ENCODE measurements around the gene KDM2A. TPM values are rescaled to one million over a fixed set of nuclear protein-coding genes. Genes with fewer than 3 reads are reported as not detected.
"Not testable (repeated sequence)": the region's sequence is repeated elsewhere in the genome, so short reads cannot be mapped to it uniquely, and the experiment has no call there.

The KDM2A gene
- polyA plus RNA-seq, 1 donor, result 58.5 TPM

GRCh38 chr11:67117176-67117575, 1.9 kb upstream of the KDM2A start:
- Histone ChIP-seq H3K36me3 (ENCODE audit: control insufficient read depth, insufficient read depth, low read length) (peaks cover under 1% of the 10 kb centered on the region), H3K9me3 (ENCODE audit: control insufficient read depth, low read depth, low read length) (no peaks in the 10 kb centered on the region), H3K4me3 (ENCODE audit: low read length) (peak overlapping the region; percentile 20), H3K27me3 (ENCODE audit: control insufficient read depth, insufficient read depth, low read length) (no peaks in the 10 kb centered on the region), H3K4me1 (ENCODE audit: control insufficient read depth, insufficient read depth, low read length) (peaks cover 27% of the 10 kb centered on the region), H3K27ac (ENCODE audit: low read length) (peak overlapping the region; percentile 51)
- WGBS (ENCODE audit: insufficient coverage, low lambda C conversion rate), result no CpG with 5 or more reads among the region's 7 CpGs
- DNase-seq, result no peak

GRCh38 chr11:67117672-67118180, 1.3 kb upstream of the KDM2A start:
- DNase-seq, result peak in 1 of 2 donors; percentile 44
- WGBS (ENCODE audit: insufficient coverage, low lambda C conversion rate), result no CpG with 5 or more reads among the region's 65 CpGs
- no peaks in the 10 kb centered on the region for H3K27me3 ChIP-seq (ENCODE audit: control insufficient read depth, insufficient read depth, low read length)
- peak overlapping the region; percentile 51 for H3K27ac ChIP-seq (ENCODE audit: low read length)
- peaks cover 29% of the 10 kb centered on the region for H3K4me1 ChIP-seq (ENCODE audit: control insufficient read depth, insufficient read depth, low read length)
- H3K9me3 ChIP-seq (ENCODE audit: control insufficient read depth, low read depth, low read length), result no peaks in the 10 kb centered on the region
- H3K4me3 ChIP-seq (ENCODE audit: low read length), result peak overlapping the region; percentile 20
- H3K36me3 ChIP-seq (ENCODE audit: control insufficient read depth, insufficient read depth, low read length), result peaks cover 2% of the 10 kb centered on the region

GRCh38 chr11:67118181-67118766, 789 bp upstream of the KDM2A start:
- peak in 1 of 2 donors; percentile 71 for DNase-seq
- H3K4me3 ChIP-seq (ENCODE audit: low read length), result peak overlapping the region; percentile 46
- peak overlapping the region; percentile 98 for H3K27ac ChIP-seq (ENCODE audit: low read length)
- peaks cover 26% of the 10 kb centered on the region for H3K4me1 ChIP-seq (ENCODE audit: control insufficient read depth, insufficient read depth, low read length)
- no CpG with 5 or more reads among the region's 59 CpGs for WGBS (ENCODE audit: insufficient coverage, low lambda C conversion rate)
- peaks cover 6% of the 10 kb centered on the region for H3K36me3 ChIP-seq (ENCODE audit: control insufficient read depth, insufficient read depth, low read length)
- no peaks in the 10 kb centered on the region for H3K27me3 ChIP-seq (ENCODE audit: control insufficient read depth, insufficient read depth, low read length)
- H3K9me3 ChIP-seq (ENCODE audit: control insufficient read depth, low read depth, low read length), result no peaks in the 10 kb centered on the region

- H3K4me3 ChIP-seq (ENCODE audit: low read length), result peak overlapping the region; percentile 98
- DNase-seq, result peak in 1 of 2 donors; percentile 53
- H3K27ac ChIP-seq (ENCODE audit: low read length), result peak overlapping the region; percentile 99
- H3K9me3 ChIP-seq (ENCODE audit: control insufficient read depth, low read depth, low read length), result no peaks in the 10 kb centered on the region
- no peaks in the 10 kb centered on the region for H3K27me3 ChIP-seq (ENCODE audit: control insufficient read depth, insufficient read depth, low read length)
- peaks cover 18% of the 10 kb centered on the region for H3K4me1 ChIP-seq (ENCODE audit: control insufficient read depth, insufficient read depth, low read length)
- no CpG with 5 or more reads among the region's 61 CpGs for WGBS (ENCODE audit: insufficient coverage, low lambda C conversion rate)
- peaks cover 11% of the 10 kb centered on the region for H3K36me3 ChIP-seq (ENCODE audit: control insufficient read depth, insufficient read depth, low read length)
These were observed 725 bp downstream of the KDM2A start for GRCh38 chr11:67119585-67120391.

- WGBS (ENCODE audit: insufficient coverage, low lambda C conversion rate), result 0% methylated on average over 7 of the region's 12 CpGs
- no peaks in the 10 kb centered on the region for H3K9me3 ChIP-seq (ENCODE audit: control insufficient read depth, low read depth, low read length)
- H3K4me1 ChIP-seq (ENCODE audit: control insufficient read depth, insufficient read depth, low read length), result peaks cover 13% of the 10 kb centered on the region
- H3K36me3 ChIP-seq (ENCODE audit: control insufficient read depth, insufficient read depth, low read length), result peaks cover 15% of the 10 kb centered on the region
- peak in 1 of 2 donors; percentile 12 for DNase-seq
- H3K27me3 ChIP-seq (ENCODE audit: control insufficient read depth, insufficient read depth, low read length), result no peaks in the 10 kb centered on the region
- peak overlapping the region; percentile 78 for H3K27ac ChIP-seq (ENCODE audit: low read length)
- H3K4me3 ChIP-seq (ENCODE audit: low read length), result peak overlapping the region; percentile 71
These were observed 1.4 kb downstream of the KDM2A start for GRCh38 chr11:67120456-67120855.

- peak; percentile 43 to 69 for DNase-seq
- Histone ChIP-seq H3K27me3 (ENCODE audit: control insufficient read depth, insufficient read depth, low read length) (no peaks in the 10 kb centered on the region), H3K27ac (ENCODE audit: low read length) (peak overlapping the region; percentile 78), H3K4me1 (ENCODE audit: control insufficient read depth, insufficient read depth, low read length) (peaks cover 13% of the 10 kb centered on the region), H3K4me3 (ENCODE audit: low read length) (peak overlapping the region; percentile 71), H3K36me3 (ENCODE audit: control insufficient read depth, insufficient read depth, low read length) (peaks cover 18% of the 10 kb centered on the region), H3K9me3 (ENCODE audit: control insufficient read depth, low read depth, low read length) (no peaks in the 10 kb centered on the region)
- WGBS (ENCODE audit: insufficient coverage, low lambda C conversion rate), result 7% methylated on average over 4 of the region's 9 CpGs
These were observed 2.0 kb downstream of the KDM2A start for GRCh38 chr11:67120881-67121710.

GRCh38 chr11:67123801-67124200, 4.7 kb downstream of the KDM2A start:
- not testable (repeated sequence) for DNase-seq; H3K27ac ChIP-seq (ENCODE audit: low read length); H3K27me3 ChIP-seq (ENCODE audit: control insufficient read depth, insufficient read depth, low read length); H3K4me1 ChIP-seq (ENCODE audit: control insufficient read depth, insufficient read depth, low read length); H3K9me3 ChIP-seq (ENCODE audit: control insufficient read depth, low read depth, low read length); H3K4me3 ChIP-seq (ENCODE audit: low read length)
- H3K36me3 ChIP-seq (ENCODE audit: control insufficient read depth, insufficient read depth, low read length), result peaks cover 30% of the 10 kb centered on the region
- WGBS (ENCODE audit: insufficient coverage, low lambda C conversion rate), result no CpG with 5 or more reads among the region's 5 CpGs

GRCh38 chr11:67126243-67126642, 7.2 kb downstream of the KDM2A start:
- H3K4me1 ChIP-seq (ENCODE audit: control insufficient read depth, insufficient read depth, low read length), result peaks cover 13% of the 10 kb centered on the region

GRCh38 chr11:67126986-67127385, 7.9 kb downstream of the KDM2A start:
- Histone ChIP-seq H3K36me3 (ENCODE audit: control insufficient read depth, insufficient read depth, low read length) (peaks cover 38% of the 10 kb centered on the region), H3K4me1 (ENCODE audit: control insufficient read depth, insufficient read depth, low read length) (peaks cover 11% of the 10 kb centered on the region), H3K27me3 (ENCODE audit: control insufficient read depth, insufficient read depth, low read length) (no peaks in the 10 kb centered on the region), H3K9me3 (ENCODE audit: control insufficient read depth, low read depth, low read length) (no peaks in the 10 kb centered on the region), H3K27ac (ENCODE audit: low read length) (no peak overlapping the region), H3K4me3 (ENCODE audit: low read length) (no peak overlapping the region)
- no peak for DNase-seq
- no CpG with 5 or more reads among the region's 4 CpGs for WGBS (ENCODE audit: insufficient coverage, low lambda C conversion rate)

More at GRCh38 chr11:67126243-67126642, 7.2 kb downstream of the KDM2A start:
- peaks cover 36% of the 10 kb centered on the region for H3K36me3 ChIP-seq (ENCODE audit: control insufficient read depth, insufficient read depth, low read length)
- WGBS (ENCODE audit: insufficient coverage, low lambda C conversion rate), result no CpG with 5 or more reads among the region's 8 CpGs
- not testable (repeated sequence) for H3K4me3 ChIP-seq (ENCODE audit: low read length); H3K27ac ChIP-seq (ENCODE audit: low read length); DNase-seq; H3K27me3 ChIP-seq (ENCODE audit: control insufficient read depth, insufficient read depth, low read length); H3K9me3 ChIP-seq (ENCODE audit: control insufficient read depth, low read depth, low read length)

GRCh38 chr11:67130861-67131260, 11.8 kb downstream of the KDM2A start:
- not testable (repeated sequence) for DNase-seq; H3K9me3 ChIP-seq (ENCODE audit: control insufficient read depth, low read depth, low read length); H3K4me3 ChIP-seq (ENCODE audit: low read length); H3K4me1 ChIP-seq (ENCODE audit: control insufficient read depth, insufficient read depth, low read length); H3K27me3 ChIP-seq (ENCODE audit: control insufficient read depth, insufficient read depth, low read length)
- WGBS (ENCODE audit: insufficient coverage, low lambda C conversion rate), result no CpG with 5 or more reads among the region's 10 CpGs
- Histone ChIP-seq H3K27ac (ENCODE audit: low read length) (peak overlapping the region; percentile 87), H3K36me3 (ENCODE audit: control insufficient read depth, insufficient read depth, low read length) (peaks cover 56% of the 10 kb centered on the region)
